H1 (cell line): ENCODE measurements around the gene SYNGR4.

Experiments used
- EP300 ChIP-seq, 2 experiments: IDR thresholded peaks; 1 replicate in 1 of 2; 2 replicates in 1 of 2; pipeline ENCODE4 v1.6.1; 2011 to 2012; ENCODE audit warnings: low read depth in 2 of 2, low read length in 2 of 2, mild to moderate bottlenecking in 2 of 2, borderline replicate concordance in 1 of 2, inconsistent platforms in 1 of 2, moderate library complexity in 1 of 2
- POLR2A ChIP-seq, 2 experiments: IDR thresholded peaks; 1 replicate in 1 of 2; 2 replicates in 1 of 2; pipeline ENCODE4 v1.6.1; 2011; ENCODE audit warnings: low read depth in 2 of 2, low read length in 2 of 2, mild to moderate bottlenecking in 2 of 2; ENCODE audit errors: control extremely low read depth in 1 of 2
- POLR2AphosphoS5 ChIP-seq: IDR thresholded peaks from 2 replicates; pipeline ENCODE4 v1.6.1; 2011; ENCODE audit warnings: low read depth, low read length
- POU5F1 ChIP-seq: IDR thresholded peaks from 2 replicates; pipeline ENCODE4 v1.6.1; 2011; ENCODE audit warnings: low read depth, mild to moderate bottlenecking, low read length, moderate library complexity
- SIN3A ChIP-seq, 2 experiments: IDR thresholded peaks in 1 of 2; conservative IDR thresholded peaks in 1 of 2; 2 replicates each; pipeline ENCODE4 v1.6.1; 2011 to 2012; ENCODE audit warnings: low read length in 2 of 2, improper control_type of control experiment in 1 of 2, low read depth in 1 of 2, mild to moderate bottlenecking in 1 of 2
- SUZ12 ChIP-seq: fragments of 200-600 bp; sonication (generic); IDR thresholded peaks from 2 replicates; pipeline ENCODE4 v1.6.1; 2012; ENCODE audit warnings: mild to moderate bottlenecking, inconsistent platforms, low read length, moderate library complexity, mixed read lengths
- TAF1 ChIP-seq: IDR thresholded peaks from 2 replicates; pipeline ENCODE4 v1.6.1; 2011; ENCODE audit warnings: mild to moderate bottlenecking, low read depth, low read length
- TF ChIP-seq, protein P1 (sequence below), 3 experiments: IDR thresholded peaks; 1 replicate in 2 of 3; 2 replicates in 1 of 3; pipeline versions ENCODE4 v1.5.1 to v1.6.1; 2011; ENCODE audit warnings: low read length in 3 of 3, mild to moderate bottlenecking in 3 of 3, inconsistent platforms in 2 of 3, low read depth in 1 of 3, moderate library complexity in 1 of 3; ENCODE audit not compliant: insufficient read depth in 1 of 3; ENCODE audit errors: control extremely low read depth in 1 of 3

DNA sequence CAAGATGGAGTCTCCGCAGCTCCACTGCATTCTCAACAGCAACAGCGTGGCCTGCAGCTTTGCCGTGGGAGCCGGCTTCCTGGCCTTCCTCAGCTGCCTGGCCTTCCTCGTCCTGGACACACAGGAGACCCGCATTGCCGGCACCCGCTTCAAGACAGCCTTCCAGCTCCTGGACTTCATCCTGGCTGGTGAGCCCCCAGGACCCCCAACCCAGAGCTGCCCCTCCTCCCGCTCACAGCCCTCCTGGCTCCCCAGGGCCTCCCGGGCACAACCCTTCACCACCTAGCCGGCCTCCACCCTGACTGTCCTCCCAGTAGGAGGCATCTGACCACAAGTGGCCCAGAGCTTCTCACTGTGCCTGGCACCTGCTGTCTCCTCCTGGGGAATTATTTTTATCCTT, 9.4 kb downstream of the SYNGR4 start:
- TF ChIP-seq POLR2AphosphoS5 = no peak
- no peak for TF ChIP-seq POU5F1
- TF ChIP-seq, protein P1, sequence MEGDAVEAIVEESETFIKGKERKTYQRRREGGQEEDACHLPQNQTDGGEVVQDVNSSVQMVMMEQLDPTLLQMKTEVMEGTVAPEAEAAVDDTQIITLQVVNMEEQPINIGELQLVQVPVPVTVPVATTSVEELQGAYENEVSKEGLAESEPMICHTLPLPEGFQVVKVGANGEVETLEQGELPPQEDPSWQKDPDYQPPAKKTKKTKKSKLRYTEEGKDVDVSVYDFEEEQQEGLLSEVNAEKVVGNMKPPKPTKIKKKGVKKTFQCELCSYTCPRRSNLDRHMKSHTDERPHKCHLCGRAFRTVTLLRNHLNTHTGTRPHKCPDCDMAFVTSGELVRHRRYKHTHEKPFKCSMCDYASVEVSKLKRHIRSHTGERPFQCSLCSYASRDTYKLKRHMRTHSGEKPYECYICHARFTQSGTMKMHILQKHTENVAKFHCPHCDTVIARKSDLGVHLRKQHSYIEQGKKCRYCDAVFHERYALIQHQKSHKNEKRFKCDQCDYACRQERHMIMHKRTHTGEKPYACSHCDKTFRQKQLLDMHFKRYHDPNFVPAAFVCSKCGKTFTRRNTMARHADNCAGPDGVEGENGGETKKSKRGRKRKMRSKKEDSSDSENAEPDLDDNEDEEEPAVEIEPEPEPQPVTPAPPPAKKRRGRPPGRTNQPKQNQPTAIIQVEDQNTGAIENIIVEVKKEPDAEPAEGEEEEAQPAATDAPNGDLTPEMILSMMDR (IDR thresholded peaks at IDR 0.05; ENCODE audit: control extremely low read depth in 1 of 3, insufficient read depth in 1 of 3, low read depth in 1 of 3, low read length in 3 of 3) = no peak
- no peak for TF ChIP-seq TAF1
- TF ChIP-seq EP300 (IDR thresholded peaks at IDR 0.05; ENCODE audit: borderline replicate concordance in 1 of 2, low read depth in 2 of 2, low read length in 2 of 2) = no peak
- no peak for TF ChIP-seq SUZ12
- no peak for TF ChIP-seq POLR2A (IDR thresholded peaks at IDR 0.05; ENCODE audit: control extremely low read depth in 1 of 2, low read depth in 2 of 2, low read length in 2 of 2)
- no peak for TF ChIP-seq SIN3A (conservative IDR thresholded peaks at IDR 0.05 in 1 of 2, IDR thresholded peaks at IDR 0.05 in 1 of 2; ENCODE audit: low read depth in 1 of 2, low read length in 2 of 2)
